WI38 (cell line): ENCODE measurements around the gene VSTM4.

Experiments
- H3K4me3 ChIP-seq: 2 replicates; pipeline ENCODE4 v1.5.1; 2011; ENCODE audit warnings: low read depth, mild to moderate bottlenecking, control low read depth, low read length
- TF ChIP-seq, protein P1 (sequence below): IDR thresholded peaks from 2 replicates; pipeline ENCODE4 v1.5.1; 2012; ENCODE audit warnings: low read depth, mild to moderate bottlenecking, control low read depth, low read length

The VSTM4 gene

DNA sequence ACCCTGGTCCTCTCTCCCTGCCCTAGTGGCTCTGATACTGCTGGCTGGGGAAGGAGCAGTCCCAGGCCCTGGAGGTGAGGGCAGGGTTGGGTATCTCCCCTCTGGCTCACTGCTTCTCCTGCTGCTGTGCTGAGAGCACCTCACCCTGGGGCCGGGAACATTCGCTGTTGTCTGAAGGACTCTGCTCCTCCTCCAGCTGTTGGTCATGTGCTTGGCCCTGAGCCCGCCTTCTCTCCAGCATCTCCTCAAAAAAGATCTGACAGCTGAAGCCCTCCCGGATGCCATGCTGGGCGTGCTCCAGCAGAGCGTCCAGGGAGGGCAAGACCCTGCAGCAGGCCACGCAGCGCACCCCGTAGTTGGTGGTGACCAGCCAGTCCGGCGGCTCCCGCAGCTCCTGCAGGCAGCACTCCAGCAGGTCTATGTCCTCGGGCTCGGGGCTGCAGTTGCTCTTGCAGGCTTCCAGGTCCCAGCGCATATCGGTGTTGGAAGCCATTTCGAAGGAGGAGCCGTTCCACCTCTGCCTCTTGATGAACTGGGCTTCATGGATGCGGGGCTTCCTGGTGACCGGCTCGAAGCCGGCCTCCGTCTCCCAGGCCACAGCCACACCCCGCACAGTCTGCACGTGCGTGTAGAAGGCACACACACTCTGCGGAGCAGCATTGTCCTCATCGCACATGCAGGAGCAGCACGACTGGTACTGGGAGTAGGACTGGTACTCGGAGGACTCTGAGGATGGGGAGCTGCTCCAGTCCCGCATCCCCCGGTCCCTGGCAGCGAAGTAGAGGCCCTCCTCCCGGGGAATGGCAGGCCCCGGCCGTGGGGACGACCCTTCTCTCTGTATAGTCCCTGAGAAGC lies 16.4 kb upstream of the VSTM4 start:
- TF ChIP-seq, protein P1, sequence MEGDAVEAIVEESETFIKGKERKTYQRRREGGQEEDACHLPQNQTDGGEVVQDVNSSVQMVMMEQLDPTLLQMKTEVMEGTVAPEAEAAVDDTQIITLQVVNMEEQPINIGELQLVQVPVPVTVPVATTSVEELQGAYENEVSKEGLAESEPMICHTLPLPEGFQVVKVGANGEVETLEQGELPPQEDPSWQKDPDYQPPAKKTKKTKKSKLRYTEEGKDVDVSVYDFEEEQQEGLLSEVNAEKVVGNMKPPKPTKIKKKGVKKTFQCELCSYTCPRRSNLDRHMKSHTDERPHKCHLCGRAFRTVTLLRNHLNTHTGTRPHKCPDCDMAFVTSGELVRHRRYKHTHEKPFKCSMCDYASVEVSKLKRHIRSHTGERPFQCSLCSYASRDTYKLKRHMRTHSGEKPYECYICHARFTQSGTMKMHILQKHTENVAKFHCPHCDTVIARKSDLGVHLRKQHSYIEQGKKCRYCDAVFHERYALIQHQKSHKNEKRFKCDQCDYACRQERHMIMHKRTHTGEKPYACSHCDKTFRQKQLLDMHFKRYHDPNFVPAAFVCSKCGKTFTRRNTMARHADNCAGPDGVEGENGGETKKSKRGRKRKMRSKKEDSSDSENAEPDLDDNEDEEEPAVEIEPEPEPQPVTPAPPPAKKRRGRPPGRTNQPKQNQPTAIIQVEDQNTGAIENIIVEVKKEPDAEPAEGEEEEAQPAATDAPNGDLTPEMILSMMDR: no peak
- H3K4me3 ChIP-seq: no peak overlapping the region

DNA sequence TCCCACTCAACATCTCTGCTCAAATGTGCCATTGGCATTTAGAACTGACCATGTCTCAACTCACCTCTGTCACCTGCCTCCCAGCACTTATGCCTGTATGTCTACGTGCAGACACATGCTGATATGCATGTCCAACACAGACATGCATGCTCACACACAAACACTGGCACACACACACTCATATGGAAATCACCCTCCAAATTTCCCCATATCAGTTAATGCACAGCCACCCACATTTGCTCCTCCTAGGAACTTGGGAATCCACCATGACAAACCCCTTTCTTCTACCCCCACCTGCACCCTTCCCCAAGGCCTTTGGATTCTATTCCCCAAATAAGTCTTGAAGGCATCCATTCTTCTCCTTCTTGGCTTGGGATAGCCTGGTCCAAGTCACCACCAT lies 14.1 kb upstream of the VSTM4 start:
- TF ChIP-seq, protein P1: no peak

DNA sequence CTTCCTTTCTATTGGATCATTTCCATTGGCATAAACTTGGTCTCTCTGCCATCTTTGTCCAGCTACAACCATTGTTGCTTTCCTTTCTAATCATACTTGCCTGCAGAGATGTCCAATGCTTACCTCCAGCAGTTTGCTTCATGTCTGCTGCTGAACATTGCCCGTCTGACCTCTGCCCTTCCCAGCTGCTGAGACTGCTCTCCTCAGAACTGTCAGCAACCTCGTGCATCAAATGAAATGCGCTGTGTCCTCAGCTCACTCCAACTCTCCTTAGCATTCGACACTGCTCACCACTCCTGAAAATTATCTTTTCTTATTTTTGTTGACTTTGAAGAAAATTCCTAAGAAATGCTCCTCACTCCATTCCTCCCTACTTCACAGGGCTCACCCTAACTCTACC lies 13.5 kb upstream of the VSTM4 start:
- TF ChIP-seq, protein P1: no peak
- H3K4me3 ChIP-seq: no peak overlapping the region

More for the DNA sequence above, 14.1 kb upstream of the VSTM4 start:
- H3K4me3 ChIP-seq: no peak overlapping the region

DNA sequence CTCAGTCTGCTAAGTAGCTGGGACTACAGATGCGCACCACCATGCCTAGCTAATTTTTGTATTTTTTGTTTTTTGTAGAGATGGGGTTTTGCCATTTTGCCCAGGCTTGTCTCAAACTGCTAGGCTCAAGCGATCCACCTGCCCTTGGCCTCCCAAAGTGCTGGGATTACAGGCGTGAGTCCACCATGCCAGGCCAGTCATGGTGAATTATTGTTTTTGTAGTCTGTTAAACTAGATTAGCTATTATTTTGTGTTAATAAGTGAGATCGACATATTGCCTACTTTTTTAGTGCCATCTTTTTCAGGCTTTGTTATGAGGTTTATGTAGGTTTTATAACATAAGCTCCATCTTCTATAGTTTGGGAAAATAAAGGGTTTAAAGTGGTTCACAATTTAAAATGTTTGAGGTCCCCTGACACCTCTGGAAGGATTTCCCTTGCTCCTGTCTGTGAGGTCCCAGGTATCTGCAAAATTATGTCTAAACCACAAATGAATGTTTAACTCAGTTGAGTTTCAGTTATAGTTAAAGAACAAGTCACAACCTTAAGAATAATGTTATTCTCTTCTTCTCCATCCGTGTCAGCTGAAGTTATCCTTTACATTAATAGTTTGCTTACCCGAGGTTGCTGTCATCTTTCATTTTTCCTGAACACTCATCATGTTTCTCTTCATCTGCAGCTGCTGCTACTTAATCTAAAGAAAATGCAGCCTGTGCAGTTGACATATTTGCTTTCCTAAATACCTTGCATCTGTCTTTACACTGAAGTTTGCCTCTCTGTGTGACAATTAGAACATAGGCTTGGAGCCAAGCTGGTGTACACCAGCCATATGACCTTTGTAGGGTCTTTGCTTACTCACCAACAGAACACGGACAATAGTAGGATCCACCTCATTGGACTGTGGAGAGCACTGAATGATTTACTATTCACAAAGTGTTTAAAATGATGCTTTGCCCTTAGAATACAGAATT lies 8.9 kb upstream of the VSTM4 start:
- TF ChIP-seq, protein P1: no peak
- no peak overlapping the region for H3K4me3 ChIP-seq

DNA sequence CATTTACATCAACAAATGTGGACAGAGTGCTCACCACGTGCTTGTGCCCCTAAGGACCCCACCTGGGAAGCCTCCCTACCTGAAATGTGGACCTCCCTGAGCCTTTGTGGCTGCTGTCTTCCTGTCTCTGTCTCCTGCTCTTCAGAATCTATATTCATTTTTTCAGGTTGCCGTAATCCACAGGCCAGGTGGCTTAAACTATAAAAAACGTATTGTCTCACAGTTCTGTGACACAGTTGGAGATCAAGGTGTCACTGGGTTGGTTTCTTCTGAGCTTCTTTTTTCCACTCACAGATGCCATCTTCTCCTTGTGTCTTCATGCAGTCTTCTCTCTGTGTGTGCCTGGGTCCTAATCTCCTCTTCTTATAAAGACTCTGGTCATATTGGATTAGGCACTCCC lies 5.6 kb upstream of the VSTM4 start:
- H3K4me3 ChIP-seq: no peak overlapping the region
- TF ChIP-seq, protein P1: no peak

DNA sequence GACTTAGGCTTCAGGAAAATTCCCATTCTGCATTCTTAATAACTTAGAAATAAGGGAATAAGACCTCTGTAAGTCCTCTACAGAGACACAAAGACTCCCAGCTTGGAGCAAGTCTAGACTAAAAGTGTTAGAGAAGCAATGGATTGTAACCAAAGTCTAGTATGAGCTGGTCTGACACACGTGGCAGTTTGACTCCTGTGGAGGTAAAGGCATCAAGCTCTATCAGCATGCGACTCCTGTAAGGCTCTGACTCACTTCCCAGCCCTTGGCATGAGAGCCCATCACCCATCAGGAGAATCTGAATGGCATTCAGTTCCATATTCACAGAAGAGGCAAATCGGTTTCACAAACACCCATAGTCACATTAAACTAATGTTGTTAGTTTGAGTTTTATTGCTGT lies 4.4 kb upstream of the VSTM4 start:
- no peak overlapping the region for H3K4me3 ChIP-seq
- TF ChIP-seq, protein P1: no peak
